NCI-H2081 treated with DMSO at 0.1 percent for 48 hours (cell line): Measurements from ENCODE around the gene CACNA1G.

ENCODE experiments used
- DNase-seq: peaks from one replicate; lab custom pipeline; 2025; lab: John Stamatoyannopoulos, UW

CACNA1G gene

DNA sequence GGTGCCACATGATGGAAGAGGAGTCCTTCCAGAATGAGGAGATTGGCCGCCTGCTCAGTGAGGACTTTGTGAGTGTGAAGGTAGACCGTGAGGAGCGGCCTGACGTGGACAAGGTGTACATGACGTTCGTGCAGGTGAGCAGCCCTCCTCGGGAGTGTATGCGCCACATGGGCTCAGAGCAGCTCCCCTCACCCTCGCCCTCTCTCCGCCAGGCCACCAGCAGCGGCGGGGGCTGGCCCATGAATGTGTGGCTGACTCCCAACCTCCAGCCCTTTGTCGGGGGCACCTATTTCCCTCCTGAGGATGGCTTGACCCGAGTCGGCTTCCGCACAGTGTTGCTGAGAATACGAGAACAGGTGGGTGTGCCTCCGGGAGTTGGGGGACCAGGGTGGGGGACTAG is 11.7 kb upstream of the CACNA1G start:
- no peak for DNase-seq

DNA sequence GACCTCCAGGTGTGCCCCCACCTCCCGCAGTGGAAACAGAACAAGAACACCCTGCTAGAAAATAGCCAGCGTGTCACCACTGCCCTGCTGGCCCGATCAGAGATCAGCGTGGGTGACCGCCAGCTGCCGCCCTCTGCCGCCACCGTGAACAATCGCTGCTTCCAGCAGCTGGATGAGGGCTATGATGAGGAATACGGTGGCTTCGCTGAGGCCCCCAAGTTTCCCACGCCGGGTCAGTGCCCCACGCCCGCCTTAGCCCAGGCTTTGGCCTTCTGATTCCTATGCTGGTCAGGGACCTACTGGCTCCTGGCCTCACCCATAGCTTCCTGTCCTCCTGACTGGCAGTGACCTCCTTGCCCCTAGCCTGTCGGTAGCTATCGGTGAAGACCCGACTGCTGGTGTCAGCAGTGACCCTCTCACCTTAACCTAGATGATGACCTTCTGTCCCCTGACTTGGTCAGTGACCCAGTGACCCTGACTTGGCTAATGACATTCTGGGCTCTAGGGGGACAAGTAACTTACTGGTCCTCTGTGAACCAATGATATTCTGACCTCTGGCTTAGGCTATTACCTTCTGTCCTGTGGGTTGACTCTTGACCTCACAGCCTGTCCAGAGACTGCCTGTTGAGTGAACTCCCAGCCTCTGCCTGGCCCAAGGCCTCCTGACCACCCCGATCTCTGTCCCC is 11.1 kb upstream of the CACNA1G start:
- no peak for DNase-seq

DNA sequence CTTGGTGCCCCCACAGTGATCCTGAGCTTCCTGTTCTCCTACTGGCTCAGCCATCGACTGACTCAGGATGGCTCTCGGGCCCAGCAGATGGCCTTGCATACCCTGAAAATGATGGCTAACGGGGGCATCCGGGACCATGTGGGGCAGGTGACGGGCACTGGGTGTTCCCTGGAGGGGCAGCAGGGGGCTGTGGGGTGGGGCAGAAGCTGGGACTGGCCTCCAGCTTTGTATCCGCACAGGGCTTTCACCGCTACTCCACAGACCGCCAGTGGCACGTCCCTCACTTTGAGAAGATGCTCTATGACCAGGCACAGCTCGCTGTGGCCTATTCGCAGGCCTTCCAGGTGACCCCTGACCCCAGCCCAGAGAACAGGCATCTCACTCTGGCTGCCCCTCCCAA is 10.5 kb upstream of the CACNA1G start:
- no peak for DNase-seq

DNA sequence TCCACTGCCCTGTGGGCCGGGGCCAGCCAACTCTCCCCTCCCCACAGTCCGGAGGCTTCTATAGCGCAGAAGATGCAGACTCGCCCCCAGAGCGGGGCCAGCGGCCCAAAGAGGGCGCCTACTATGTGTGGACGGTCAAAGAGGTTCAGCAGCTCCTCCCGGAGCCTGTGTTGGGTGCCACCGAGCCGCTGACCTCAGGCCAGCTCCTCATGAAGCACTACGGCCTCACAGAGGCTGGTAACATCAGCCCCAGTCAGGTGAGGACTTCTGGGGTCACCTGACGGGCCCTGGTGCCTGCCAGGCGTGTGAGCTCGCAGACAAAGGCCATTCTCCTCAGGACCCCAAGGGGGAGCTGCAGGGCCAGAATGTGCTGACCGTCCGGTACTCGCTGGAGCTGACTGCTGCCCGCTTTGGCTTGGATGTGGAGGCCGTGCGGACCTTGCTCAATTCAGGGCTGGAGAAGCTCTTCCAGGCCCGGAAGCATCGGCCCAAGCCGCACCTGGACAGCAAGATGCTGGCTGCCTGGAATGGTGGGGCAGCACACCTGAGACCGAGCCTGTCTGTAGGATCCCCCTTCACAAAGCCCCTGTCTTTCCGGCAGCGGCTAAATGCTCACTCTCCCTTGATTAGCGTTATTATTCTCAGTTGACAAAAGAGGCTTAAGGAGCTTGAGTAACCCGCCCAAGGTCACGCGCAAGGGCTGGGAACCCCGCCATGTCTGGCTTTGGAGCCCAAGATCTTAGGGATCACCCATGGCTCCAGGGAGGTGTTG is 9.7 kb upstream of the CACNA1G start:
- DNase-seq, result peak; percentile 25

DNA sequence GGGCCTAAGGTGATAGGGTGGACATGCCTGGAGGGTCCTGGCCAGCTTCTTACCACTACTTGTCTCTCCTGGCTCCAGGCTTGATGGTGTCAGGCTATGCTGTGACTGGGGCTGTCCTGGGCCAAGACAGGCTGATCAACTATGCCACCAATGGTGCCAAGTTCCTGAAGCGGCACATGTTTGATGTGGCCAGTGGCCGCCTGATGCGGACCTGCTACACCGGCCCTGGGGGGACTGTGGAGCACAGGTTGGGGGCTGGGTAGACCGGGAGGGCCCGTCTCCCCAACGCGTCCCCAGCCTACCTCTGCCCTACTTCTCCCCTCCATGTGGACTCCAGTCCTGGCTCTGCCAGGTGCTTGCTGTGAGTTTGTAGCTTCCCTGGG is 9.1 kb upstream of the CACNA1G start:
- DNase-seq, result no peak

DNA sequence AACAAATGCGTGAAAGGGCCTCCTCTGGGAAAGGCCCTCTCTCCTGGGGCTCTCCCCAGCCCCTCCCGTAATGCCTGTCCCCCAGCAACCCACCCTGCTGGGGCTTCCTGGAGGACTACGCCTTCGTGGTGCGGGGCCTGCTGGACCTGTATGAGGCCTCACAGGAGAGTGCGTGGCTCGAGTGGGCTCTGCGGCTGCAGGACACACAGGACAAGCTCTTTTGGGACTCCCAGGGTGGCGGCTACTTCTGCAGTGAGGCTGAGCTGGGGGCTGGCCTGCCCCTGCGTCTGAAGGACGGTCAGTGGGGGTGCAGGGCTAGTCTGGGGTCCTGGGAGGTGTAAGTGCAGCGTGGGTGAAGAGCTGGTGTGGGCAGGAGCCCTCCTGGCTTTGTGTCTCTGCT is 8.6 kb upstream of the CACNA1G start:
- no peak for DNase-seq

DNA sequence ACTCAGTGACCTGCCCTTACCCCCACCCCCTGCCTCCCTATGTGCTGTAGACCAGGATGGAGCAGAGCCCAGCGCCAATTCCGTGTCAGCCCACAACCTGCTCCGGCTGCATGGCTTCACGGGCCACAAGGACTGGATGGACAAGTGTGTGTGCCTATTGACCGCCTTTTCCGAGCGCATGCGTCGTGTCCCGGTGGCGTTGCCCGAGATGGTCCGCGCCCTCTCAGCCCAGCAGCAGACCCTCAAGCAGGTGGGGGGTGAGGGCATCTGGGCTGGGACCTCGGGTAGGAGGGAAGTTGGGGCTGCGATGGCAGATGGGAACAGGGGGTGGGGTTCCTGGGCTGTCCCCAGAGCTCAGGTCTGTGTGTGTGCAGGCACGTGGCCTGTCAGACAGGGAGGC is 6.3 kb upstream of the CACNA1G start:
- no peak for DNase-seq

DNA sequence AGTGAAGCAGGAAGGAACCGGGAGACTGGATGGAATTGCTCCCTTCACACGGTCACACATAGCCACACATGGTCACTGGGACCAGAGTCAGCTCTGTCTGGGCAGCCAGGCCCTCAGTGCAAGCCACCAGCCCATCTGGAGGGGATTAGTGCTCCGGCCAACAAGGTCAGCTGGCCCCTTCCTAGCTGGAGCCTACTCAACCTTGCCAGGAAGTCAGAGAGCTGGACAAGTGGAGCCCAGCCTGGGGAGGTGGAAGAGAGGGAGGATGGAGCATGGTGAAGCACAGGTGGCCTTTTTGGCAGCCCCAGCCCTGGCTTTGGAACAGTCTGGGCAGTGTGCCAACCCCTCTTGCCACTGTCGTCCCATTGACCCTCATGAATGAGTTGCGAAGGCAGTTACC is 3.7 kb upstream of the CACNA1G start:
- no peak for DNase-seq

DNA sequence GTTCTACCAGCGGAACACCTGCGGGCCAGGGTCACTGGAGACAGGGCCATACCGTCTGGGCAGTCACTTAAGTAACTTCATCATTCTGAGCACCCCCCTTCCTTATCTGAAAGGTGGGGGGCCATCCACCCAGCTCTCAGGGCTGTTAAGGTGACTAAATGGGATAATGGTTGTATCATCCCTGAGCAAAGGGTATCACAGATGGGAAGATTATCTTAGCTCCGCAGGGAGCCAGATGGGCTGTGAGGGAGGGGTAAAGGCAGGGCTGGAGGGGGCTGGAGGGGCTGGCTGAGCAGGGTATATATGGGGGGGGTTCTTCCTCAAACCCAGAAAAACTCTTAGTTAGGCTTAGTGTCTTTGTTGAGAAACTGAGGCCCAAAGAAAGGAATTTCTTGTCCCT is 2.9 kb upstream of the CACNA1G start:
- DNase-seq, result no peak

DNA sequence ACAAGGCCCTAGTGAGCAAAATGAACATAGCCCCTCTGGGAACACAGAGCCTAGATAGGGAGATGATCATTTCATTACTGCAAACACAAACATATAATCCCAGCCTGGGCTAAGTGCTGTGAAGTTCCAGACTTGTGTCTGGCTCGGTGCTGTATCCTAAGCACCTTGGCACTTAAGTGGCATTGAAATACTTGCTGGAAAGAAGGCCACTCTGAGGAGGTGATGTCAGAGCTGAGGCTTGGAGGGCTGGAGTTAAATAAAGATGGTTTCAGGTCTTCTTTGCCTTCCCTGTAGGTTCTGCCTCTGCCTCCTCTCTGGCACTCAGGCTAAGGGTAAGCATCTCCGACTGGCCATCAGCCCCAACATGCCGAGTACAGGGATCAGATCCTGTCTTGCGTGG is 2.4 kb upstream of the CACNA1G start:
- no peak for DNase-seq

DNA sequence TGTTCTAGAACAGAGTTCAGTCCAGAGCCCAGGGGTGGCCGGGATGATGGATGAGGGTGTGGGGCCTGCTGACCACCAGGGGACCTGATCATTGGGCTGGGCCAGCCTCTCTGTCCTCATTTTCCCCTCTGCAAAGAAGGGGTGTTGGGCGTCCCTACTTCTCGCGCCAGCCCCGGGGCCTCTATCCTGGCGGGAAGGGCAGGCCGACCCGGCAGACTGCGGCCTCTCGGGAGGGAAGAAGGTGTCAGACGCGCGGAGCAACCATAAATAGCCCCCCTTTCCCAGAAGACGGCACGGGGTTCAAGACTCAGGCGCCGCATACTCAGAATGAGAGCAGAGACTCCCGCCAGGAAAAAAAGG is 2.0 kb upstream of the CACNA1G start:
- DNase-seq, result no peak

DNA sequence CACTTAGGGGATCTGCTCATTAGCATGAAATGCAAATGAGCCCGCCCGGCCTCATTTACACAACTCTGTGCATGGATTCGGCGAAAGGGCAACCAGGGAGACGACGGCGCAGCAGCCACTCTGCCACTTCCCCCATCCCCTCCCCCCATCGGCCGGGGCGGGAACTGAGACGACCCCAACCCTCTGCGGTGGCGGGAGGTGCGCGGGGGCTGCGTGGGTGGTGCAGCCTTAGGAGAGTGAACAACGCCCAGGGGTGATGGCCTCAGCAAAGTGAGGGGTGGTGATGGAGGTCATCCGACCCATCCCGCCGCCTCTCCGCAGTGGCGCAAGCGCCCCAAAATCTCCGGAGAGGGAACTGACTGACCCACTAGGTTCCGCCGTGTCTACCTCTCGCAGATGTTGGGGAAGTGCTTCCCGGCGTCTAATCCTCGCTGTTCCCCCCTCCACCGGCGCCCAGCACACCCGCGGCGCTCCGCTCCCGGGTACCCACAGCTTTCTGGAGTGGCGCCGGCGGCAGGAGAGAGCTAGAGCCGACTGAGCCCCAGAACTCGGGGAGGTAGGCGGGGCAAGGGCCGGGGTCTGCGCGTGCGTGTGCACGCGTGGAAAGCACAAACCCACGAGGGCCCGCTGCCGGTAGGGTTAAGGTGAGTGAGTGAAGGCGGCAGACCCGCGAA is 1.4 kb upstream of the CACNA1G start:
- no peak for DNase-seq

DNA sequence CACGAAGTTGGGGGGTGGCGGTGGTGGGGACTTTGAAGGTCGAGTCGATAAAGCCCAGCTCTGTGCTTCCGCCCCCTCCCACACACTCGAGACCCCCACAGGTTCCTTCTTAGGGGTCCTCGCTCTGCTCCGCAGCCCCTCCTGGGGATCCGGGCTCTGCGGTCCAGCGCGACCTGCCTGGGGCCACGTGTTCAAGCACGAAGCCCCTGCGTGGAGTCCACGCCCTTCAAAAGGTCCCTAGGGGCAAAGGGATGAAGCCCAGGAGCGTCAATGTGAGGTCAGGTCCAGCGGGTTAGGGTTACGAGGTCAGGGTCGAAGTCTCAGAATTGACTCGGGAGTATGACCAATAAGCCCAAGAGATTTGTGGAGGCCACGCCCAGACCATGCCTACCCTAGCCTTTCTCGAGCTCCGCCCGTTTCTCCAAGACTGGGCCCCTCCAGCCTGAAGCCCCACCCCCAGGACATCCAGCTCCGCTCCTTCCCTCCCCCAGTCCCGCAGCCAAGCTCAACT is 786 bp upstream of the CACNA1G start:
- DNase-seq, result no peak

DNA sequence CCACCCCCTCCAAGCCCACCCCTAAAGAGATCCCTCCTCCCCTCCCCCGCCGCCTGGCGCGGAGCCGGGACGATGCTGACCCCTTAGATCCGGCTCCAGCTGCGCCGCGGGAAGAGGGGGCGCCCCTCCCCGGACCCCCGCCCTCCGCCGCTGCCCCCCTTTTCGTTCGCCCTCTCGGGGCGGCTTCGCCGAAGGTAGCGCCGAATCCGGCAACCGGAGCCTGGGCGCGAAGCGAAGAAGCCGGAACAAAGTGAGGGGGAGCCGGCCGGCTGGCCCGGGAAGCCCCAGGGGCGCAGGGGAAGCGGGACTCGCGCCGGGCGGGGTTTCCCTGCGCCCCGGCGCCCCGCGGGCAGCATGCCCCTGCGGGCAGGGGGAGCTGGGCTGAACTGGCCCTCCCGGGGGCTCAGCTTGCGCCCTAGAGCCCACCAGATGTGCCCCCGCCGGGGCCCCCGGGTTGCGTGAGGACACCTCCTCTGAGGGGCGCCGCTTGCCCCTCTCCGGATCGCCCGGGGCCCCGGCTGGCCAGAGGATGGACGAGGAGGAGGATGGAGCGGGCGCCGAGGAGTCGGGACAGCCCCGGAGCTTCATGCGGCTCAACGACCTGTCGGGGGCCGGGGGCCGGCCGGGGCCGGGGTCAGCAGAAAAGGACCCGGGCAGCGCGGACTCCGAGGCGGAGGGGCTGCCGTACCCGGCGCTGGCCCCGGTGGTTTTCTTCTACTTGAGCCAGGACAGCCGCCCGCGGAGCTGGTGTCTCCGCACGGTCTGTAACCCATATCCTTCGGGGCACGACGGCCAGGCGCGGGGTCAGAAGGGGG is 623 bp downstream of the CACNA1G start:
- no peak for DNase-seq

DNA sequence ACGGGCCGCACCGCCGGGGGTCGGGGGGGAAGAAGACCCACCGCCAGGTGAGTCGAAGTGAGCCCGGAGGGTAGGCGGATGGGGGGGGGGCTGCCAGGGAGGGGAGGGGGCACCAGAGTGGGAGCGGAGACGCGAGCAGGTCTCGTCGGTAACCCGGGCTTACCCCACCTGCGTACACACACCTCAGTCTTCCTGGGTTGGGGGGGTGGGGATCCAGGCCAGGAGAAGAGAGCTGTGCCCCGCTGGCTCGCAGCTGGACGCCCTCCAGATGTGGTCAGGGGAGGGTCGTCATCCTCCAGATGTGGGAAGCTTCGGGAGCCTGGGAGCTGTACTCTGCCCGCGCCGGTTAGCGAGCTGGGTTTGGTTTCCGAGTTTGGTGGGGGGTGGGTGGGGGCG is 1.2 kb downstream of the CACNA1G start:
- DNase-seq, result no peak

DNA sequence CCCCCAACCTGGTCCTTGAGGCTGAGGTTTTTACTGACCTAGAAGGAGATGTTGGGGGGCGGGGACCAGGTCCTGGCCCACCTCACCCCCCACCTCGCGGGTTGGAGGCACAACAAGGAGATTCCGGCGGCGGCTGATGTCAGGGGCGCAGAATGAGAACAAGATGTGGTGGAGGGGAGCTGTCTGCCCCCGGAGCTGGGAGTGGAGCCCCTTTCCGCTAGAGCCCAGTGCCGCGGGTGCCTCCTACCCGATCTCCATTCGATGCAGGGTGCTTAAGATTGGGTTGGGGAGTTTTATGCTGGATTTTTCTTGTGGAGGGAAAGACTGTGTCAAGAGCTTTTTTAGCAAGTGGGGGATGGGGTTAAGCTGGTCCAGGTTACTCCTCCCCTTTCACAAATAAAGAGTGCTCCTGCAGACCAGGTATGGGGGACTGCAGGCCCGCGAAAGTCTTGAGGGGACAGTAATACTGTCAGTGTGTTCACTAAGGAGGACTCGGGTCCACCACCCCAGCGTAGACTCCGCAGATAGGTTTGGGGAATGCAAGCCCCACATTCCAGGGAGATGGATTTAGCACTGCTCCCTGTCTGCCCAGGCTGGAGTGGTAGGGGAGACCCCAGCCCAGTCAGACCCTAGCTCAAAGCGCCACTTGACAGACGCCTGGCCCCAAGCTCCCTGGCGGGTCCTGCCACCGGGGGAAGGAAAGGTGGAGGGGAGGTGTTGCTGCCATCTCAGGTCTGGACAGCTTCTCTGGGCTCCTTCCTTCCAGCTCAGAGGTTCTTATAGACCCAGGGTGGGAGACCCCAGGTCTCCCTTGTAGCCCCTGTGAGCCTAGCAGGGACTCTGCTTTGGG is 2.0 kb downstream of the CACNA1G start:
- no peak for DNase-seq

DNA sequence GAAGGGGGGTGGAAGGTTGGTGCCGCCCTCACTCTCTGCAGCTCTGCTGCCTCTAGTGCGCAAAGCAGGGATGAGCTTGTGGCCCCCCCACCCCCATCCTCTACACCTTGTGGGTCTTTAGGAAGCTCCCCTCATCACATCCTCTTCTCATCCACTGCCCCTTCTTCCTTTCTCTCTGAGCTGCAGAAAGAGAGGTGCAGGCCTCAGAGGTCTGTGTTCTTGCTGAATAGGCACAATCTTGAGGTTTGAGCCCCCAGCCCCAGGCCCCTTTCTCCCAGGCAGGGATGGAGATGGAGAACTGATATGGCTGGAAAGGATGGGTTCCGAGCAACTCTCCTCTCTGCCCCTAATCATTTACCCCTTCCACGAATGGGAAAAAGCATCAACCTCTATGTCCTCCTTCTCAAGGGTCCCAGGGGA is 2.6 kb downstream of the CACNA1G start:
- no peak for DNase-seq

DNA sequence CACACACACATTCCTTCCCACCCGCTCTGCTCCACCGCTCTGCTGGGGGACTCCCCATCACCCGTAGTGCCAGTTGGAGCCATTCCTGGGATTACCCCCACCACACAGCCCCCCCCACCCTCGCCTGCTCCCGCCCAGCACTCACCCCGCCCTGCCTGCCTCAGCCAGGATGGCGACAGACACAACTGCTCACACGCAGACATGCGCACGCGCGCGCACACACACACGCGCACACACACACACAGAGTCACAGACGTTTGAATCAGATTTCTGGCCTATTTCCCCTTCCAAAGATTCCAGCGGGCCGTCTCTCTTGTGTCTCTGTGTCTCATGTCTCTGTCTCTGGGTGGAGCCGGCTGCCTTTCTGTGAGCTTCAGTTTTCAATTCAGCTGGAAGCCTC is 4.4 kb downstream of the CACNA1G start:
- no peak for DNase-seq

DNA sequence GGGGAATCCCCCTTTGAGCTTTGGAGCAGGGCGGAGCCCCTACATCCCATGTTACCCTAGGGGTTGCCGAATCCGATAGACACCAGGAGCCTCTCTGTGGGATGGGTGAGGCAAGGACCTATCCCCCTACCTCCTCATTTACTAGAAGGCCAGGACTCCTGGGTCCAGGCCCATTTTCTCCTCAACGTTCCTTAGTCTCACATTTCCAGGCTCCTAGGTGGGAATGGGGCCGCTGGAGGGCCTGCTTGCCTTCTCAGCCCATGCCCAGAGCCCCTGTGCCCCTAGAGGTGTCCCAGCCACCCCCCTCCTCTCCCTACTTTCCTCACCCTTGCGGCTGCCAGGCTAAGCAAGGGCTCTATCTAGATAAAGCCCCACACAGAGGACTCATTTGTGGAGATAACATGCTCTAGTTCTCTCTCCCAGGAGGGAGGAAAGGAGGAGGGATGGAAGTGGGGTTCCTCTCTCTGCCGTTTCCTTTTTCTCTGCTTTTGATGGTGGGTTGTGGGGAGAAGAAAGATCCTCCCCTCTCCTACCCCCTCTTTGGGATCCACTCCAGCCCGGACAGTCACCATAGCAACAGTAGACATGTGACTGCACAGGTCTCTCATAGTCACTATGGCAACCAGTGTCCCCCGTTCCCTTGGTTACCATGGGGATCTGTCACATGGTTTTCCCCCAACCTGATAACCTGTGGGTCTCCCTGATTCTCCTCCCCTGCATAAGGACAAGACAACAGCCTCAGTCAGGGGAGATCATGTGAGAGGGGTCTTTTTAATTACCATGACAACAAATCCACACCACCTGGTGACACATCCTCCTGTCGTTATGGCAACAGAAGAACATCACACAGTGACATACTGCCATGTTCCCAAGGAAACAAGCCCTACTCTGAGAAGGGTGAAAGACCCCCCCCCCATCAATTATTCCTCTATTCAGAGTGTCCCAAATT is 5.2 kb downstream of the CACNA1G start:
- DNase-seq, result no peak

DNA sequence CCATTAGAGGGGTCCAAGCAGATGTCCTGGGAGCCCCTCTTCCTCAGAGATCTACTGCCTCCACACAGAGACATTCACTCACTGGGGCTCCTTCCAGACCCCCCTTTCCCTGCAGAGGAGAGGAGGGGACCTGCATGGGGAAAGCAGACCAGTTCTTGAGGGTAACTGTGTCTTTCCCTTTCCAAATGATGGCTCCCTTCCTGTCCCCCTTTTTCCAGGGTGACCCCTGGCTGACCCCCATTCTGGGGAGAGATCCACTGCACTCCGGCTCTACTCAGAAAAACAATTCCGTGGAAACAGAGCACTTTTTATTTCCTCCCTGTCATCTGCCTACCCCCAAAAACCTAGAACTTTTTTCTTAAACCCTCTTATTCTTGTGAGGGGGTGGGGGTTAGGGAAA is 6.4 kb downstream of the CACNA1G start:
- DNase-seq, result no peak
